Mesenchymal stem cell (in vitro differentiated cells and primary cell): ENCODE measurements around the gene HSDL1.
A peak's percentile ranks its signal among the peaks of the same experiment; 100 is the strongest.

ENCODE experiments used
- DNase-seq: peaks from one replicate; pipeline ENCODE4 v3.0.0-alpha.2; 2013
- H2AFZ ChIP-seq: one replicate; pipeline ENCODE4 v1.6.1; 2013; ENCODE audit warnings: low read depth, mild to moderate bottlenecking, control low read depth, inconsistent platforms, low read length, moderate library complexity
- H2AK5ac ChIP-seq: 2 replicates; pipeline ENCODE4 v1.6.1; 2013; ENCODE audit warnings: low read length, moderate library complexity, mild to moderate bottlenecking, inconsistent platforms; ENCODE audit not compliant: severe bottlenecking
- H2BK120ac ChIP-seq: one replicate; pipeline ENCODE4 v1.6.1; 2013; ENCODE audit warnings: low read depth, mild to moderate bottlenecking, inconsistent platforms, low read length, moderate library complexity
- H2BK12ac ChIP-seq, 2 experiments: one replicate each; pipeline ENCODE4 v1.6.1; 2013; ENCODE audit warnings: inconsistent platforms in 2 of 2, low read length in 2 of 2, mild to moderate bottlenecking in 2 of 2, moderate library complexity in 2 of 2, control low read depth in 1 of 2
- H2BK15ac ChIP-seq: one replicate; pipeline ENCODE4 v1.6.1; 2013; ENCODE audit warnings: mild to moderate bottlenecking, low read depth, inconsistent platforms; ENCODE audit not compliant: poor library complexity, severe bottlenecking
- H2BK5ac ChIP-seq: 2 replicates; pipeline ENCODE4 v1.6.1; 2013; ENCODE audit warnings: low read depth, mild to moderate bottlenecking, low read length, control low read depth, inconsistent platforms; ENCODE audit not compliant: poor library complexity, severe bottlenecking
- H3K14ac ChIP-seq, 2 experiments: one replicate each; pipeline ENCODE4 v1.6.1; 2013; ENCODE audit warnings: inconsistent platforms in 2 of 2, low read length in 2 of 2, control low read depth in 1 of 2, mild to moderate bottlenecking in 1 of 2, moderate library complexity in 1 of 2
- H3K18ac ChIP-seq, 2 experiments: one replicate each; pipeline ENCODE4 v1.6.1; 2013; ENCODE audit warnings: inconsistent platforms in 2 of 2, low read length in 2 of 2, control low read depth in 1 of 2, low read depth in 1 of 2, mild to moderate bottlenecking in 1 of 2
- H3K23ac ChIP-seq, 2 experiments: one replicate each; pipeline ENCODE4 v1.6.1; 2013; ENCODE audit warnings: inconsistent platforms in 2 of 2, low read length in 2 of 2, mild to moderate bottlenecking in 2 of 2, moderate library complexity in 2 of 2, control low read depth in 1 of 2
- H3K27ac ChIP-seq: 2 replicates; pipeline ENCODE4 v1.5.1; 2013; ENCODE audit warnings: mild to moderate bottlenecking, moderate library complexity, low read length, control low read depth, inconsistent platforms; ENCODE audit not compliant: poor library complexity, severe bottlenecking
- H3K27me3 ChIP-seq, 2 experiments: 2 replicates each; pipeline versions ENCODE4 v1.6.1 to v1.7.0; 2013; ENCODE audit warnings: low read length in 2 of 2, mild to moderate bottlenecking in 2 of 2, moderate library complexity in 2 of 2, control low read depth in 1 of 2, inconsistent platforms in 1 of 2; ENCODE audit not compliant: control insufficient read depth in 1 of 2, insufficient read depth in 1 of 2
- H3K36me3 ChIP-seq, 2 experiments: 2 replicates each; pipeline versions ENCODE4 v1.6.1 to v1.7.0; 2013; ENCODE audit warnings: low read length in 2 of 2, control low read depth in 1 of 2, inconsistent platforms in 1 of 2, low read depth in 1 of 2, mild to moderate bottlenecking in 1 of 2; ENCODE audit not compliant: insufficient read depth in 2 of 2, control insufficient read depth in 1 of 2
- H3K4ac ChIP-seq, 2 experiments: one replicate each; pipeline ENCODE4 v1.6.1; 2013; ENCODE audit warnings: inconsistent platforms in 2 of 2, low read length in 2 of 2, mild to moderate bottlenecking in 2 of 2, moderate library complexity in 2 of 2, control low read depth in 1 of 2, low read depth in 1 of 2
- H3K4me1 ChIP-seq: 2 replicates; pipeline ENCODE4 v1.6.1; 2013; ENCODE audit warnings: low read depth, low read length, control low read depth; ENCODE audit not compliant: control insufficient read depth, insufficient read depth
- H3K4me2 ChIP-seq: 2 replicates; pipeline ENCODE4 v1.6.1; 2013; ENCODE audit warnings: low read length, mild to moderate bottlenecking, inconsistent platforms; ENCODE audit not compliant: poor library complexity, severe bottlenecking
- H3K4me3 ChIP-seq, 2 experiments: 2 replicates each; pipeline versions ENCODE4 v1.5.1 to v1.7.0; 2013; ENCODE audit warnings: low read length in 2 of 2, mild to moderate bottlenecking in 2 of 2, control low read depth in 1 of 2, low read depth in 1 of 2; ENCODE audit not compliant: insufficient read depth in 1 of 2
- H3K79me1 ChIP-seq: replicated peaks from 2 replicates; pipeline ENCODE4 v1.6.1; 2013; ENCODE audit warnings: mild to moderate bottlenecking, control low read depth, low read length, inconsistent platforms; ENCODE audit not compliant: poor library complexity, severe bottlenecking
- H3K9ac ChIP-seq: 2 replicates; pipeline ENCODE4 v1.7.0; 2013; ENCODE audit warnings: mild to moderate bottlenecking, low read length, moderate library complexity
- H3K9me3 ChIP-seq: 2 replicates; pipeline ENCODE4 v1.7.0; 2013; ENCODE audit warnings: mild to moderate bottlenecking, low read length; ENCODE audit not compliant: control insufficient read depth
- H4K8ac ChIP-seq: one replicate; pipeline ENCODE4 v1.6.1; 2013; ENCODE audit warnings: inconsistent platforms, mild to moderate bottlenecking, low read length, moderate library complexity
- H4K91ac ChIP-seq: one replicate; pipeline ENCODE4 v1.6.1; 2013; ENCODE audit warnings: mild to moderate bottlenecking, low read length, inconsistent platforms
- WGBS: methylation state at CpG from one replicate; pipeline ENCODE4 v1.1.7; 2013; ENCODE audit warnings: mixed read lengths; 5-methylcytosine and 5-hydroxymethylcytosine counted together

HSDL1 gene

GRCh38 chr16:84176192-84177053 lies 31.4 kb upstream of the HSDL1 start:
- Histone ChIP-seq H2BK5ac (no peak overlapping the region), H2AFZ (no peak overlapping the region), H3K79me1 (peaks cover 7% of the 10 kb centered on the region), H3K27me3 (peaks cover 0 to 20% of the 10 kb centered on the region in 2 experiments), H2BK120ac (peak overlapping the region; percentile 67), H2BK12ac (peak overlapping the region; percentile 61 to 72), H3K4ac (peak overlapping the region; percentile 45 to 95), H4K91ac (peak overlapping the region; percentile 95), H3K23ac (no peak overlapping the region), H3K36me3 (peaks cover 29 to 35% of the 10 kb centered on the region in 2 experiments), H3K9ac (peak overlapping the region; percentile 49), H3K4me1 (peaks cover 21% of the 10 kb centered on the region), H3K27ac (peak overlapping the region; percentile 2), H3K18ac (peak overlapping the region; percentile 81 to 93), H3K14ac (peak overlapping the region in 1 of 2 experiments; percentile 86), H4K8ac (peak overlapping the region; percentile 96), H3K9me3 (no peaks in the 10 kb centered on the region), H2AK5ac (no peak overlapping the region), H3K4me2 (no peak overlapping the region), H2BK15ac (peak overlapping the region; percentile 73), H3K4me3 (no peak overlapping the region)
- no peak for DNase-seq
- 72% methylated on average over 18 of the region's 18 CpGs for WGBS

DNA sequence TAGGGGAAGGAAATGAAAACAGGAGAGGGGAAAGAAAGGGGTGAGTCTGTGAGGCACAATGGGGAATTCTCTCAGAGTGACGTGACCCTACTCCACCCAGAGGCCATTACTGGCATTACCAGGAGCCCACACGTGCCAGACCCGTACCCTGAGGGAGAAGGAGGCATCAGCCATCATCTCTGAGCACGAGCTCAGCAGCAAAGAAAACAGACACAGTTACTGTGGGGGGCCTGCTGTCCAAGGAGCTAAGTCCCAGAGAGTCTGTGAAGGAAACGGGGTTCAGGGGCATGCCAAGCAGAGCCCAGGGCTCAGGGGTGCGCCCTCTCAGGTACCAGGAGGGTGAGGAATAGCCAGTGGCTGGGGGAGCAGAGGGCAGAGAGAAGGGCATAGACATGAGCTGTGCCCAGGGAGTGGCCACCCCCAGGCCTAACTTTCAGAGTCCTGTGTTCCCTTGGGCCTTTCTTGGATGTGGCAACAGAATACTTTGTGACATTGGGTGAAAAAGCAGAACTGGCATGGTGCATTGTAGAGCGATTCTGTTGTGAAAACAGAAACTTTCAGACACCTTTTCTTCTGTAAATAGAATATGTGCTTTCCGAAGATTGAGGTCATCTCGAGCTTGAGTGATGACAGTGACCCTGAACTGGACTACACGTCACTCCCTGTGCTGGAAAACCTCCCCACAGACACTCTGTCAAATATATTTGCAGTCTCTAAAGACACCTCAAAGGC lies 30.5 kb upstream of the HSDL1 start:
- Histone ChIP-seq H2BK5ac (no peak overlapping the region), H3K18ac (peak overlapping the region; percentile 54 to 67), H4K8ac (peak overlapping the region; percentile 91), H3K23ac (no peak overlapping the region), H2BK12ac (peak overlapping the region in 1 of 2 experiments; percentile 75), H2AFZ (peak overlapping the region; percentile 42), H3K4ac (peak overlapping the region in 1 of 2 experiments; percentile 80), H3K36me3 (peaks cover 23 to 26% of the 10 kb centered on the region in 2 experiments), H3K27ac (no peak overlapping the region), H3K4me2 (no peak overlapping the region), H2BK120ac (peak overlapping the region; percentile 35), H3K9ac (no peak overlapping the region), H3K9me3 (no peaks in the 10 kb centered on the region), H3K14ac (peak overlapping the region in 1 of 2 experiments; percentile 83), H4K91ac (peak overlapping the region; percentile 52), H2AK5ac (no peak overlapping the region), H3K79me1 (peaks cover 3% of the 10 kb centered on the region), H3K4me1 (peaks cover 21% of the 10 kb centered on the region), H3K27me3 (peaks cover 0 to 22% of the 10 kb centered on the region in 2 experiments), H2BK15ac (peak overlapping the region; percentile 65), H3K4me3 (no peak overlapping the region)
- 47% methylated on average over 10 of the region's 10 CpGs for WGBS
- DNase-seq: peak; percentile 72

DNA sequence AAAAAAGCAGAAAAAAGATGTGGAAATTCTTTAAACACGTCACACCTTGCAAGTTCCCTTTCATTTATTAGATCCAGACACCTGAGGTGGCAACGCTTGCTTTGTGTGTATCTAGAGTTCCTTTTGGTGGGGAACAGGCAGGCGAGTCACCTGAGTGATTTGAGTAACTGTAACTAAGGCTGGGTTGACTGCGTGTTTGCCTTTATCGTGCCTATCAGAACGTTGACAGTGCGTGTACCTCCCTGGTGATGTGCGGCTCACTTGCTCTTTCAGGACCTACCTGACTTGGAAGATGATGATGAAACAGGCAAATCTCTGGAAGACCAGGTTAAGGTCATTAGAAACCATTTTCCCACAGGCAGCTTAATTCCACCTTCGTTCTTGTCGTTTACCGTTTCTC lies 29.4 kb upstream of the HSDL1 start:
- Histone ChIP-seq H3K79me1 (no peaks in the 10 kb centered on the region), H3K14ac (no peak overlapping the region), H3K4me3 (no peak overlapping the region), H4K8ac (no peak overlapping the region), H2AK5ac (no peak overlapping the region), H3K27me3 (peaks cover 6 to 32% of the 10 kb centered on the region in 2 experiments), H3K9me3 (no peaks in the 10 kb centered on the region), H3K36me3 (peaks cover 15% of the 10 kb centered on the region in 2 experiments), H3K18ac (no peak overlapping the region), H4K91ac (no peak overlapping the region), H2BK120ac (no peak overlapping the region), H3K27ac (no peak overlapping the region), H3K23ac (no peak overlapping the region), H2BK5ac (no peak overlapping the region), H2BK12ac (peak overlapping the region in 1 of 2 experiments; percentile 60), H3K4me2 (no peak overlapping the region), H2BK15ac (no peak overlapping the region), H3K4ac (no peak overlapping the region), H3K9ac (no peak overlapping the region), H3K4me1 (peaks cover 21% of the 10 kb centered on the region), H2AFZ (no peak overlapping the region)
- DNase-seq: no peak
- 92% methylated on average over 11 of the region's 11 CpGs for WGBS

DNA sequence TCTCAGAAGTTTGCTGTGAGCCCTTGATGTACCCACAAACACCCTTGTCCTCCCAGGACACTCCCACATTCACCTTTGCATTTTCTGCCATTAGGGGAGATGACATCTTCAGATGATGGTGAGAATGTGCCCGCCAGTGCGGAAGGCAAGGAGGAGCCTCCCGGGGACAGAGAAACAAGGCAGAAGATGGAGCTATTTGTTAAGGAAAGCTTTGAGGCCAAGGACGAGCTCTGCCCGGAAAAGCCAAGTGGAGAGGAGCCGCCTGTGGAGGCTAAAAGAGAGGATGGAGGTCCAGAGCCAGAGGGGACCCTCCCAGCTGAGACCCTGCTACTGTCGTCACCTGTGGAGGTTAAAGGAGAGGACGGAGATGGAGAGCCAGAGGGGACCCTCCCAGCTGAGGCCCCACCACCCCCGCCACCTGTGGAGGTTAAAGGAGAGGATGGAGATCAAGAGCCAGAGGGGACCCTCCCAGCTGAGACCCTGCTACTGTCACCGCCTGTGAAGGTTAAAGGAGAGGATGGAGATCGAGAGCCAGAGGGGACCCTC lies 24.9 kb upstream of the HSDL1 start:
- no peak overlapping the region for H3K4me2 ChIP-seq
- H2AK5ac ChIP-seq: no peak overlapping the region
- H2BK12ac ChIP-seq: no peak overlapping the region
- H3K14ac ChIP-seq: no peak overlapping the region
- no peak overlapping the region for H4K8ac ChIP-seq
- no peak overlapping the region for H4K91ac ChIP-seq
- no peaks in the 10 kb centered on the region for H3K9me3 ChIP-seq
- no peak overlapping the region for H3K27ac ChIP-seq
- no peak for DNase-seq
- no peak overlapping the region for H2AFZ ChIP-seq
- no peak overlapping the region for H3K9ac ChIP-seq
- H3K36me3 ChIP-seq: no peaks in the 10 kb centered on the region
- no peaks in the 10 kb centered on the region for H3K79me1 ChIP-seq
- no peak overlapping the region for H2BK5ac ChIP-seq
- H3K4me3 ChIP-seq: no peak overlapping the region
- H3K18ac ChIP-seq: no peak overlapping the region
- no peak overlapping the region for H2BK15ac ChIP-seq
- no peak overlapping the region for H2BK120ac ChIP-seq
- no peak overlapping the region for H3K23ac ChIP-seq
- 72% methylated on average over 10 of the region's 11 CpGs for WGBS
- H3K4ac ChIP-seq: no peak overlapping the region
- H3K4me1 ChIP-seq: no peaks in the 10 kb centered on the region
- H3K27me3 ChIP-seq: peaks cover 30 to 64% of the 10 kb centered on the region in 2 experiments
